ENCODE results near the gene NCAM2. TPM values are rescaled to one million over a fixed set of nuclear protein-coding genes. Genes with fewer than 3 reads are reported as not detected.

The NCAM2 gene
- total and polyA plus RNA-seq, 2 experiments from 2014 or later: 0.36 to 0.83 TPM

- no peak for TF ChIP-seq ZNF462 (CRISPR knock-in tag; IDR thresholded peaks at IDR 0.05)
These were observed 104.7 kb downstream of the NCAM2 start (continued) for GRCh38 chr21:21102896-21103295.

- no peaks in the 10 kb centered on the region for H3K9me2 ChIP-seq (ENCODE audit: insufficient read depth)
- Mint-ChIP-seq H3K27me3 (ENCODE audit: insufficient read depth, low read depth, poor library complexity) (no peaks in the 10 kb centered on the region), H3K27ac (no peak overlapping the region), H3K4me1 (peaks cover 18% of the 10 kb centered on the region), H3K36me3 (ENCODE audit: low read depth) (no peaks in the 10 kb centered on the region), H3K4me3 (no peak overlapping the region), H3K9me3 (no peaks in the 10 kb centered on the region)
- no peak overlapping the region for H2AFZ ChIP-seq
- no peak overlapping the region for H3K4me3 ChIP-seq
- H3K36me3 ChIP-seq (ENCODE audit: insufficient read depth): no peaks in the 10 kb centered on the region
- H3K27me3 ChIP-seq (ENCODE audit: insufficient read depth): no peaks in the 10 kb centered on the region
- H3K79me2 ChIP-seq (replicated peaks; ENCODE audit: insufficient read depth): no peaks in the 10 kb centered on the region
- no peaks in the 10 kb centered on the region for H4K20me1 ChIP-seq (replicated peaks; ENCODE audit: insufficient read depth)
- DNase-seq (ENCODE audit: low spot score) (no peak), ATAC-seq (no peak)
- no peaks in the 10 kb centered on the region for H3F3A ChIP-seq (replicated peaks; ENCODE audit: low read depth)
- H3K4me1 ChIP-seq (ENCODE audit: insufficient read depth): peaks cover 10% of the 10 kb centered on the region
- H3K27ac ChIP-seq (ENCODE audit: low read depth): no peak overlapping the region
- H3K4me2 ChIP-seq: no peak overlapping the region
- TF ChIP-seq ZNF462 (CRISPR knock-in tag; IDR thresholded peaks at IDR 0.05): no peak
- TF ChIP-seq POLR2AphosphoS5 (IDR thresholded peaks at IDR 0.05; ENCODE audit: low read depth): no peak
- no peak for TF ChIP-seq EZH2 (IDR thresholded peaks at IDR 0.05; ENCODE audit: low read depth, unreplicated experiment)
- no peak for TF ChIP-seq NANOG (IDR thresholded peaks at IDR 0.05; ENCODE audit: borderline replicate concordance)
- no peak for TF ChIP-seq ETS1 (IDR thresholded peaks at IDR 0.05)
- no peak for TF ChIP-seq CREB1 (CRISPR knock-in tag; IDR thresholded peaks at IDR 0.05; ENCODE audit: low read depth)
- no peak for TF ChIP-seq EZH2phosphoT487 (IDR thresholded peaks at IDR 0.05; ENCODE audit: unreplicated experiment)
- no peak for TF ChIP-seq ZNF114 (CRISPR knock-in tag; IDR thresholded peaks at IDR 0.05)
These were observed 105.5 kb downstream of the NCAM2 start for GRCh38 chr21:21103692-21104091.

All from GM23338 (cell line).